ENCODE data around the gene SLC25A31. TPM values are rescaled to one million over a fixed set of nuclear protein-coding genes. Genes with fewer than 3 reads are reported as not detected.

SLC25A31 gene
- total and polyA plus RNA-seq, 5 donors: not detected

DNA sequence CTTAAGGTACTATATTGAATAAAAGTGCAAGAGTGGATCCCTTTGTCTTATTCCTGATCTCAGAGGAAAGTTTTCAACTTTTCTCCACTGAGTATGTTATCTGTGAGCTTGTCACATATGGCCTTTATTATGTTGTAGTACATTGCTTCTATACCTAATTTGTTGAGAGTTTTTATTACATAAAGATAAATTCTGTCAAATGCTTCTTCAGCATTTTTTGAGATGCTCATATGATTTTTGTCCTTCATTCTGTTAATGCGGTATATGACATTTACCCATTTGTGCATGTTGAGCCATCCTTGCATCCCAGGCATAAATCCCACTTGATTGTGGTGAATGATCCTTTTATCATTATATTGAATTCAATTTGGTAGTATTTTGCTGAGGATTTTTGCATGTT, 11.0 kb downstream of the SLC25A31 start:
- ATAC-seq (no peak), DNase-seq (no peak)
- WGBS: 100% methylated on average over 1 of the region's 1 CpG
- no peak overlapping the region for H3K4me3 ChIP-seq (ENCODE audit: low read length)
- no peak overlapping the region for H3K27ac ChIP-seq (ENCODE audit: low read length)
- no peaks in the 10 kb centered on the region for H3K9me3 ChIP-seq (ENCODE audit: control insufficient read depth, low read length)
- H3K4me1 ChIP-seq (ENCODE audit: control insufficient read depth, insufficient read depth, low read length): no peaks in the 10 kb centered on the region
- H3K27me3 ChIP-seq (ENCODE audit: control insufficient read depth, insufficient read depth): no peaks in the 10 kb centered on the region
- intact Hi-C loops (cut with DNase I): no loop called here

DNA sequence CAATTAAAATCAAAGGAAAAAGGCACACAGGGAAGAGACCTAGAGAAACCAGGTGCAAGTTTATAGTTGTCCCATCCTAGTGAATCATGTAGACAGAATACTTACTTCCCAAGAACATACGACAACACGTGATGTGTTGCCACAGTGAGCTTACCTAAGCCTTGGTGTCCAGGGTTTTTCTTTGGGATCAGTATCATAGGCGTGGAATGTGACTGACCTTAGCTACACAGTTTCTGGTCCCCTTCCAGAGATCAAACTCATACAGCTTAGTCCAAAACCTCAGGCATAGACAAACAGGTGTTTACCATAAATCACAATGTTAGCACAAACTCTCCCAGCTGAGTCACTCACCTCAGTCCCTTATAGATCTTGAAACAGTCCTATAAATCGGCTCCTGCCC, 17.7 kb downstream of the SLC25A31 start:
- intact Hi-C loops (cut with DNase I): no loop called here
- Histone ChIP-seq H3K27ac (ENCODE audit: low read length) (no peak overlapping the region), H3K4me1 (ENCODE audit: control insufficient read depth, insufficient read depth, low read length) (no peaks in the 10 kb centered on the region), H3K9me3 (ENCODE audit: control insufficient read depth, low read length) (no peaks in the 10 kb centered on the region), H3K4me3 (ENCODE audit: low read length) (no peak overlapping the region), H3K27me3 (ENCODE audit: control insufficient read depth, insufficient read depth) (no peaks in the 10 kb centered on the region)
- DNase-seq: no peak
- WGBS: 88% methylated on average over 4 of the region's 4 CpGs
- ATAC-seq: no peak

DNA sequence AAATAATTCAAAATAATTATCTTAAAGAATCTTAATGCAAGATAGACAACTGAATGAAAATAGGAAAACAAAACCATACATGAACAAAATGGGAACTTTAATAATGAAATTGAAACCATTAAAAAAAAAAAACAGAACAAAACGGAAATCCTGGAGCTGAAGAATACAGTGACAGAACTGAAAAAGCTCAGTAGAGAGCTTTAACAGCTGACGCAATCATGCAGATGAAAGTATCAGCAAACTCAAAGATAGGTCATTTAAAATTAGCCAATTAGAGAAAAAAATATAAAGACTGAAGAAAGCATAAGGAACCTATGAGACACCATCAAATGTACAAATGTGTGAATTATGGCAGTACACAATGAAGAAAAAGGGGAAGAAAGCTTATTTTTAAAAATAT, 18.8 kb downstream of the SLC25A31 start:
- Histone ChIP-seq H3K4me3 (ENCODE audit: low read length) (no peak overlapping the region), H3K27me3 (ENCODE audit: control insufficient read depth, insufficient read depth) (no peaks in the 10 kb centered on the region), H3K9me3 (ENCODE audit: control insufficient read depth, low read length) (no peaks in the 10 kb centered on the region), H3K4me1 (ENCODE audit: control insufficient read depth, insufficient read depth, low read length) (no peaks in the 10 kb centered on the region), H3K27ac (ENCODE audit: low read length) (no peak overlapping the region)
- no peak for ATAC-seq
- intact Hi-C loops (cut with DNase I): no loop called here
- WGBS: 86% methylated on average over 2 of the region's 2 CpGs
- DNase-seq: no peak

DNA sequence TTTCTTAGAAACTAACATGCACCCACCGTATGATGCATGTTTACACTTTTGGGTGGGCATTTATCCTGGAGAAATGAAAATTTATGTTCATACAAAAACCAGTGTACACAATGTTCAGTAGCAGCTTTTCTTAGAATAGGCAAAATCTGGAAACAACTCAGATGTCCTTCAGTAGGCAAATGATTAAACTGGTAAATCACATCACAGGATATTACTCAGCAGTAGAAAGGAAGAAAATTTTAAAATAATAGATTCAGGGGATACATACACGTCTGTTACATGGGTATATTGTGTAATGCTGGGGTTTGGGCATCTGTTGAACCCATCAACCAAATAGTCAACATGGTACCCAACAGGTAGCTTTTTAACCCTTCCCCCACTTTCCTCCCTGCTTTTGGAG, 26.7 kb downstream of the SLC25A31 start:
- 74% methylated on average over 2 of the region's 2 CpGs for WGBS
- H3K9me3 ChIP-seq (ENCODE audit: control insufficient read depth, low read length): no peaks in the 10 kb centered on the region
- no peaks in the 10 kb centered on the region for H3K27me3 ChIP-seq (ENCODE audit: control insufficient read depth, insufficient read depth)
- DNase-seq (no peak), ATAC-seq (no peak)
- intact Hi-C loops (cut with DNase I): no loop called here
- no peaks in the 10 kb centered on the region for H3K4me1 ChIP-seq (ENCODE audit: control insufficient read depth, insufficient read depth, low read length)
- H3K27ac ChIP-seq (ENCODE audit: low read length): no peak overlapping the region
- H3K4me3 ChIP-seq (ENCODE audit: low read length): no peak overlapping the region

DNA sequence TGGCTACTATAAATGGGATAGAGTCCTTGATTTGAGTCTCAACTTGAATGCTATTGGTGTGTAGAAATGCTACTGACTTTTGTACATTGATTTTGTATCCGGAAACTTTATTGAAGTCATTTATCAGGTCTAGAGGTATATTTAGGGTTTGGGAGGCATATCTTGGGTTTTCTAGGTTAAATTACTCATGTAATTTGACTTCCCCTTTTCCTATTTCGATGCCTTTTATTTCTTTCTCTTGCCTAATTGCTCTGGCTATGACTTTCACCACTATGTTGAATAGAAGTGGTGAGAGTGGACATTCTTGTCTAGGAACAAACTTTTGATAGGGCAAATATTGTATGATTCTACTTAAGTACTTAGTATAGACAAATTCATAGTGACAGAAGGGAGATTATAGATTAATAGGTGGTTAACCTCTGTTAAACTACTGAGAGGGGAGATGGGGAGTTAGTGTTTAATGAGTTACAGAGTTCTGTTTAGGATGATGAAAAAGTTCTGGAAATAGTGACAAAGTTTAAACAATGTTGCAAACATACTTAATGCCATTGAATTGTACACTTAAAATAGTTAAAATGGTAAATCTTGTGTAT, 29.1 kb downstream of the SLC25A31 start:
- H3K4me1 ChIP-seq (ENCODE audit: control insufficient read depth, insufficient read depth, low read length): no peaks in the 10 kb centered on the region
- no peaks in the 10 kb centered on the region for H3K27me3 ChIP-seq (ENCODE audit: control insufficient read depth, insufficient read depth)
- no peaks in the 10 kb centered on the region for H3K9me3 ChIP-seq (ENCODE audit: control insufficient read depth, low read length)
- DNase-seq: no peak
- no peak for ATAC-seq
- intact Hi-C loops (cut with DNase I): no loop called here
- H3K4me3 ChIP-seq (ENCODE audit: low read length): no peak overlapping the region
- whole genome bisulfite sequencing: 76% methylated on average over 2 of the region's 2 CpGs
- no peak overlapping the region for H3K27ac ChIP-seq (ENCODE audit: low read length)

DNA sequence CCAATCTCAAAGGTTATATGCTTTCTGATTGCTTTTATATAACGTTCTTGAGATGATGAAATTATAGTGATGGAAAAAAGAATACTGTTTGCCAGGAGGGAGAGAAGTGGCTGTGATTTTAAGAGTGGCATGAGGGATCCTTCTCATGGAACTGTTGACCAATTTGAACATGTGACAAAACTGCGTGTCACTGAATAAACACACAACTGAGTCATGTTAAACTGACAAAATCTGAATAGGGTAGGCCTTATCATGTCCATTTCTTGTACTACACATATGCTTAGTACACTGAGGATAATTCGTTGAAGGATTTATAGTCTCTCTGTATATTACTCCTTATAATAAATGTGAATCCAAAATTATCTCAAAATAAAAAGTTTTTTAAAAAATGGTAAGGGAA, 29.7 kb downstream of the SLC25A31 start:
- DNase-seq: no peak
- WGBS: 74% methylated on average over 3 of the region's 3 CpGs
- H3K4me3 ChIP-seq (ENCODE audit: low read length): no peak overlapping the region

DNA sequence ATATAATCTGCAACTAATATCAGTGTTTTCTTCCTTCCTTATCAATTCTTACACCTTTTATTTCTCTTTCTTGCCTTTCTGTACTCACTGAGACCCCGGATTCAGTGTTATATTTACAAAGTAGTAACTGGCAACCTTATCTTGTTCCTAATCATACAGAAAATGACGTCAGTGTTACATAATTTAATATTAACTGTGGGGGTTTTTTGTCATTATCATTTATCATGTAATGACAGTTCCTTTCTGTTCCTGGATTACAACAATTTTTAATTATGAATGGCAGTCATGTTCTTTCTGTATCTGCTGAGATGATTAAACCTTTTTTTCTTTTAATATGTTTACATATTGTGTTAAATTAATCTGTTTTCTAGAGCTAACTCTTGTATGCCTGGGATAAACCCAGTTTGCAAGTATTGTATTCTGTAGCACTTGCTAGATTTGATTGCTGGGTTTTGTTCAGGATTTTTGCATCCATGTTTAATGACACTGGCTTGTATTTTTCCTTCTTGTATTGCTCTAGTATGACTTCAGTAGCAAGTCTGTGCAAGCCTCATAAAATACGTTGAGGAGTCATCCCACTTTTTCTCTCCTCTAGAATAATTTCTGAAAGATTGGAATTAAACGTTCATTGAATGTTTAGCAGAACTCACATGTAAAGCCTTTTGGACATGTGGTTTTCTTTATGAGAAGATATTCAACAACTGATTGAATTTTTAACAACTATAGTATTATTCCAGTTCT, 41.5 kb downstream of the SLC25A31 start:
- no peak for ATAC-seq
- Histone ChIP-seq H3K9me3 (ENCODE audit: control insufficient read depth, low read length) (no peaks in the 10 kb centered on the region), H3K27ac (ENCODE audit: low read length) (no peak overlapping the region), H3K4me3 (ENCODE audit: low read length) (no peak overlapping the region), H3K27me3 (ENCODE audit: control insufficient read depth, insufficient read depth) (peaks cover 2% of the 10 kb centered on the region), H3K4me1 (ENCODE audit: control insufficient read depth, insufficient read depth, low read length) (no peaks in the 10 kb centered on the region)
- 53% methylated on average over 4 of the region's 4 CpGs for WGBS
- no peak for DNase-seq
- intact Hi-C loops (cut with DNase I): no loop called here

More for the DNA sequence above, 29.7 kb downstream of the SLC25A31 start:
- Histone ChIP-seq H3K4me1 (ENCODE audit: control insufficient read depth, insufficient read depth, low read length) (no peaks in the 10 kb centered on the region), H3K9me3 (ENCODE audit: control insufficient read depth, low read length) (no peaks in the 10 kb centered on the region), H3K27ac (ENCODE audit: low read length) (no peak overlapping the region), H3K27me3 (ENCODE audit: control insufficient read depth, insufficient read depth) (no peaks in the 10 kb centered on the region)
- intact Hi-C loops (cut with DNase I): no loop called here
- ATAC-seq: no peak

DNA sequence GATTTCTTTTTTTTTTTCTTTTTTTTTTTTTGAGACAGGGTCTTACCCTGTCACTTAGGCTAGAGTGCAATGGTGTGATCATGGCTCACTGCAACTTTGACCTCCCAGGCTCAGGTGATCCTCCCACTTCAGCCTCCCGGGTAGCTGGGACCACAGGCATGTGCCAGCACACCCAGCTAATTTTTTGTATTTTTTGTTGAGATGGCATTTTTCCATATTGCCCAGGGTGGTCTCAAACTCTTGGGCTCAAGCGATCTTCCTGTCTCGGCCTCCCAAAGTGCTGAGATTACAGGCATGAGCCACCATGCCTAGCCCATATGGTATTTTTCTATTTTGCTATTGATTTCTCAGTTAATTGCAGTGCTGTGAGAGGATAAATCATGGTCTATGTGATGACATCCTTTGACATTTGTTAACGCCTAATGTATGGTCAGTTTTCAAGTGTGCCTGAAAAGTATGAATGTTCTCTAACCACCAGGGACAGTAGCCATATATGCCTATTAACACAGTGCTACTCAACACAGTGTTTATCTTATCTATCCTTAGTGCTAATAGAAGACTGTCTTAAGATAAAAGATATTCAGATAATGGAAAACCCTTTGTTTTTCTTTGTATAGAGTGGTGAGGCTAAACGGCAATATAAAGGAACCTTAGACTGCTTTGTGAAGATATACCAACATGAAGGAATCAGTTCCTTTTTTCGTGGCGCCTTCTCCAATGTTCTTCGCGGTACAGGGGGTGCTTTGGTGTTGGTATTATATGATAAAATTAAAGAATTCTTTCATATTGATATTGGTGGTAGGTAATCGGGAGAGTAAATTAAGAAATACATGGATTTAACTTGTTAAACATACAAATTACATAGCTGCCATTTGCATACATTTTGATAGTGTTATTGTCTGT, 42.8 kb downstream of the SLC25A31 start:
- WGBS: 88% methylated on average over 10 of the region's 10 CpGs

DNA sequence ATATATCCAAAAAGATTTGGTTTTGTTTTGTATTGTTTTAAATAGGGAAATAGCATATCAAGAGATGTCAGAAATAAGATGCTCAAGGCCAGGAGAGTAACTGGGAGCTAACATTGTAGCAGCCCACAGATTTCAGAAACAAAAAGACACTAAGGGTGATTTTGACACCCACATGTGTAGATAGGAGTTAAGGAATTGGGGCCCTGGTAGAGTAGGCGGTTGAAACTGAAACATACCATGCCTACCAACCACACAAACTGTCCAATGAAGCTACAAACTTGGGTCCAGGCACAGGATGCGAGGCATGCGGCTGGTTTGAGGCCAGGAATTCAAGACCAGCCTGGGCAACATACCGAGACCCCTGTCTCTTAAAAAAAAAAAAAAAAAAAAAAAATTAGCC, 45.6 kb downstream of the SLC25A31 start:
- intact Hi-C loops (cut with DNase I): no loop called here
- no peaks in the 10 kb centered on the region for H3K4me1 ChIP-seq (ENCODE audit: control insufficient read depth, insufficient read depth, low read length)
- no peaks in the 10 kb centered on the region for H3K9me3 ChIP-seq (ENCODE audit: control insufficient read depth, low read length)
- H3K27ac ChIP-seq (ENCODE audit: low read length): no peak overlapping the region
- DNase-seq (no peak), ATAC-seq (no peak)
- no peak overlapping the region for H3K4me3 ChIP-seq (ENCODE audit: low read length)
- 91% methylated on average over 4 of the region's 4 CpGs for WGBS
- H3K27me3 ChIP-seq (ENCODE audit: control insufficient read depth, insufficient read depth): peaks cover 2% of the 10 kb centered on the region

More for the DNA sequence above, 42.8 kb downstream of the SLC25A31 start:
- Histone ChIP-seq H3K4me1 (ENCODE audit: control insufficient read depth, insufficient read depth, low read length) (no peaks in the 10 kb centered on the region), H3K4me3 (ENCODE audit: low read length) (no peak overlapping the region), H3K9me3 (ENCODE audit: control insufficient read depth, low read length) (no peaks in the 10 kb centered on the region), H3K27me3 (ENCODE audit: control insufficient read depth, insufficient read depth) (peaks cover 2% of the 10 kb centered on the region), H3K27ac (ENCODE audit: low read length) (no peak overlapping the region)
- intact Hi-C loops (cut with DNase I): no loop called here
- no peak for DNase-seq
- no peak for ATAC-seq

DNA sequence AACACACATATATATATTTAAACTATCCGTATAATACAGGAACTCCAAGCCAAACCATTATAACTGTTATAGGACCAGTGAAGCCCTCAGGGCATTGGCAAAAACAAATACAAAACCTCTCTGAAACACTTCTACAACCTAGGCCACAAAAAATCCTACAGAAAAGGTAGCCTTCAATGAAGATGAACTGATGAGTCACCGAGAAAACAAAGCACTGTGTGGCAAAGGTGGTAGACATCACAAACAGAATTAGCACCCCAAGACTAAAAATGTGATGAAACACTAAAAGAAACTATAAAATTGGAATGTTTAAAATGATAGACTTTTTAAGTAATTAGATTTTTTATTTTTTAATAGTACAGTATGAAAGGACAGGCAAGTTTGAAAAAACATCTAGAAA, 46.4 kb downstream of the SLC25A31 start:
- H3K27ac ChIP-seq (ENCODE audit: low read length): no peak overlapping the region
- no peak overlapping the region for H3K4me3 ChIP-seq (ENCODE audit: low read length)
- H3K4me1 ChIP-seq (ENCODE audit: control insufficient read depth, insufficient read depth, low read length): no peaks in the 10 kb centered on the region
- 86% methylated on average over 2 of the region's 2 CpGs for WGBS
- ATAC-seq (no peak), DNase-seq (no peak)
- intact Hi-C loops (cut with DNase I): no loop called here
- no peaks in the 10 kb centered on the region for H3K9me3 ChIP-seq (ENCODE audit: control insufficient read depth, low read length)
- H3K27me3 ChIP-seq (ENCODE audit: control insufficient read depth, insufficient read depth): peaks cover 2% of the 10 kb centered on the region

DNA sequence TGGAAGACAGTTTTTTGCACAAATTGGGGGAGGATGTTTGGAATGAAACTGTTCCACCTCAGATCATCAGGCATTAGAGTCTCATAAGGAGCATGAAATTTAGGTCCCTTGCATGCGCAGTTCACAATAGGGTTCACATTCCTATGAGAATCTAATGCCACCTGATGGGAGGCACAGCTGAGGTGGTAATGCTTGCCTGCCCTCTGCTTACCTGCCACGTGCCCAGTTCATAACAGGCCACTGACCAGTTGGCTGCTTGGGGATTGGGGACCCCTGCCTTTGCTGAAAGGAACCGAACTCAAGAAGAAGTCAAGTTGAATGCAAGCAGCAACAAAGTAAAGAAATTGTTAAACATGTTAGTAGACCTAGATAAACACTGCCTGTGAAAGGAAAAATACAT, 47.3 kb downstream of the SLC25A31 start:
- Histone ChIP-seq H3K4me1 (ENCODE audit: control insufficient read depth, insufficient read depth, low read length) (no peaks in the 10 kb centered on the region), H3K9me3 (ENCODE audit: control insufficient read depth, low read length) (no peaks in the 10 kb centered on the region), H3K27ac (ENCODE audit: low read length) (no peak overlapping the region), H3K27me3 (ENCODE audit: control insufficient read depth, insufficient read depth) (peaks cover 2% of the 10 kb centered on the region), H3K4me3 (ENCODE audit: low read length) (no peak overlapping the region)
- DNase-seq (no peak), ATAC-seq (no peak)
- intact Hi-C loops (cut with DNase I): no loop called here
- 83% methylated on average over 3 of the region's 3 CpGs for WGBS

Data from right cardiac atrium (tissue), 5 donors.